Breast epithelium (tissue), 4 donors: ENCODE results near the gene VPS35L. TPM values are rescaled to one million over a fixed set of nuclear protein-coding genes. Genes with fewer than 3 reads are reported as not detected.

Source experiments
- DNase-seq, 2 donors: peaks; one replicate each; pipeline ENCODE4 v3.0.0-alpha.2; 2019; ENCODE audit warnings: low spot score in 2 of 2
- H3K27ac ChIP-seq, 2 donors: fragments of 200-600 bp; sonication (generic) in 1 of 2; one replicate each; pipeline ENCODE4 v1.5.1; 2016 to 2019; ENCODE audit warnings: mild to moderate bottlenecking in 1 of 2
- H3K27me3 ChIP-seq, 2 donors: fragments of 200-600 bp; sonication (generic) in 1 of 2; one replicate each; pipeline versions ENCODE4 v1.5.1 to v1.6.0; 2017 to 2019; ENCODE audit warnings: control low read depth in 1 of 2, mild to moderate bottlenecking in 1 of 2
- H3K36me3 ChIP-seq: fragments of 200-600 bp; one replicate; pipeline ENCODE4 v1.5.1; 2019
- H3K4me1 ChIP-seq, 2 donors: fragments of 200-600 bp; sonication (generic); one replicate each; pipeline ENCODE4 v1.5.1; 2016 to 2019; ENCODE audit warnings: control low read depth in 1 of 2
- H3K4me3 ChIP-seq, 3 donors: fragments of 200-600 bp; sonication (generic); 1 replicate in 2 of 3; 2 replicates in 1 of 3; pipeline ENCODE4 v1.5.1; 2016 to 2019; ENCODE audit warnings: mild to moderate bottlenecking in 3 of 3, moderate library complexity in 2 of 3
- H3K9me3 ChIP-seq, 2 donors: fragments of 200-600 bp; sonication (generic) in 1 of 2; one replicate each; pipeline ENCODE4 v1.5.1; 2016 to 2019; ENCODE audit warnings: control low read depth in 1 of 2
- POLR2A ChIP-seq: fragments of 450-650 bp; IDR thresholded peaks from one replicate; pipeline ENCODE4 v1.6.1; 2016; ENCODE audit warnings: antibody characterized with exemption, mild to moderate bottlenecking, moderate library complexity
- POLR2AphosphoS5 ChIP-seq, 3 donors: sonication (generic); formaldehyde crosslinking; IDR thresholded peaks; one replicate each; pipeline ENCODE4 v1.6.1; 2017; ENCODE audit warnings: antibody characterized with exemption in 3 of 3
- intact Hi-C: fragments of 100-400 bp; cut with DNase I; formaldehyde crosslinking; loops from one replicate; pipeline ENCODE4 v1.15.1; 2023; ENCODE audit warnings: low total_unique reads
- total RNA-seq, 3 donors: library from RNA; depleted of rRNA; stranded (reverse); fragments of >200 nt; gene quantifications; one replicate each; pipeline ENCODE4 v1.1.0, GENCODE V29; 2016
- TF ChIP-seq, protein P1 (sequence below), 3 donors: fragments of 450-650 bp; IDR thresholded peaks; one replicate each; pipeline ENCODE4 v1.5.1; 2016 to 2017; ENCODE audit warnings: antibody characterized with exemption in 3 of 3, mild to moderate bottlenecking in 3 of 3, moderate library complexity in 3 of 3

The VPS35L gene
- total RNA-seq, 3 donors from 2014 or later = 36.4 to 43.3 (median 40.5) TPM

- TF ChIP-seq, protein P1, sequence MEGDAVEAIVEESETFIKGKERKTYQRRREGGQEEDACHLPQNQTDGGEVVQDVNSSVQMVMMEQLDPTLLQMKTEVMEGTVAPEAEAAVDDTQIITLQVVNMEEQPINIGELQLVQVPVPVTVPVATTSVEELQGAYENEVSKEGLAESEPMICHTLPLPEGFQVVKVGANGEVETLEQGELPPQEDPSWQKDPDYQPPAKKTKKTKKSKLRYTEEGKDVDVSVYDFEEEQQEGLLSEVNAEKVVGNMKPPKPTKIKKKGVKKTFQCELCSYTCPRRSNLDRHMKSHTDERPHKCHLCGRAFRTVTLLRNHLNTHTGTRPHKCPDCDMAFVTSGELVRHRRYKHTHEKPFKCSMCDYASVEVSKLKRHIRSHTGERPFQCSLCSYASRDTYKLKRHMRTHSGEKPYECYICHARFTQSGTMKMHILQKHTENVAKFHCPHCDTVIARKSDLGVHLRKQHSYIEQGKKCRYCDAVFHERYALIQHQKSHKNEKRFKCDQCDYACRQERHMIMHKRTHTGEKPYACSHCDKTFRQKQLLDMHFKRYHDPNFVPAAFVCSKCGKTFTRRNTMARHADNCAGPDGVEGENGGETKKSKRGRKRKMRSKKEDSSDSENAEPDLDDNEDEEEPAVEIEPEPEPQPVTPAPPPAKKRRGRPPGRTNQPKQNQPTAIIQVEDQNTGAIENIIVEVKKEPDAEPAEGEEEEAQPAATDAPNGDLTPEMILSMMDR (IDR thresholded peaks at IDR 0.05) = no peak
- TF ChIP-seq POLR2AphosphoS5 (IDR thresholded peaks at IDR 0.05) (no peak), POLR2A (no peak)
- Histone ChIP-seq H3K9me3 (no peaks in the 10 kb centered on the region), H3K4me3 (peak overlapping the region in 2 of 3 donors; percentile 79 to 92), H3K4me1 (peaks cover 0 to 4% of the 10 kb centered on the region in 2 donors), H3K27ac (peak overlapping the region; percentile 91 to 92), H3K36me3 (no peaks in the 10 kb centered on the region), H3K27me3 (no peaks in the 10 kb centered on the region)
- no peak for DNase-seq
- intact Hi-C loops = no loop called here
Observed at GRCh38 chr16:19522397-19522732, 33.1 kb upstream of the VPS35L start.

DNA sequence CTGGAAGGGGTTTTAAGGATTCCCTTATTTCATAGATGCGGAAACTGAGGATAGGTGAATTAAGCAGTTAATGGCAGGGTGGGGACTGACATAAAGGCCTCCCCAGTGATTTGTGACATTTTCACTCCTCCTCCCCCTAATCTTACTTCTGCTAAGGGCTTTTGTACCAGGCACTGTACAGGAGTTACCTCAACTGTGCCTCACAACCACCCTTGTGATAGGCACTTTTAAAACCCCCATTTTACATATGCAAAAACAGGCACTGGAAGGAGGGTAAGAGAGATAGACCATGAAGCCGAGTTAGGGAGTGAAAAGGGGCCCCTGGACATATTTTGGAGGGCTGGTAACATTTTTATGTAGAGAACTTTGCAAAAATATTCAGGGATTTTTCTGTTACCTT lies 32.7 kb upstream of the VPS35L start:
- peak overlapping the region in 1 of 2 donors; percentile 91 for H3K27ac ChIP-seq
- TF ChIP-seq POLR2AphosphoS5 (IDR thresholded peaks at IDR 0.05) = no peak
- TF ChIP-seq POLR2A = no peak
- TF ChIP-seq, protein P1 (IDR thresholded peaks at IDR 0.05) = no peak
- intact Hi-C loops = no loop called here

DNA sequence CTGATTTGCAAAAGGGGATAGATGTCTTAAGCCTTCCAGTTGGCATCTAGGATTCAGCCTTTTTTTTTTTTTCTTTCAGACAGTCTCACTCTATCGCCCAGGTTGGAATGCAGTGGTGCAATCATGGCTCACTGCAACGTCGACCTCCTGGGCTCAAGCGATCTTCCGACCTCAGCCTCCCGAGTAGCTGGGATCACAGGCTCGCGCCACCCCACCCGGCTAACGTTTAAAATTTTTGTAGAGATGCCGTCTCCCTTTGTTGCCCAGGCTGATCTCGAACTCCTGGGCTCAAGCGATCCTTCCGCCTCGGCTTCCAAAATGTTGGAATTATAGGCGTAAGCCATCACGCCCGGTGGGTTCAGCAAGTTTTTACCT lies 32.3 kb upstream of the VPS35L start:
- Histone ChIP-seq H3K27me3 (no peaks in the 10 kb centered on the region), H3K36me3 (no peaks in the 10 kb centered on the region), H3K27ac (no peak overlapping the region), H3K4me3 (peak overlapping the region in 1 of 3 donors; percentile 92), H3K9me3 (no peaks in the 10 kb centered on the region), H3K4me1 (peaks cover 0 to 4% of the 10 kb centered on the region in 2 donors)
- TF ChIP-seq, protein P1 (IDR thresholded peaks at IDR 0.05) = no peak
- TF ChIP-seq POLR2AphosphoS5 (IDR thresholded peaks at IDR 0.05) (no peak), POLR2A (no peak)
- DNase-seq = no peak
- intact Hi-C loops = no loop called here

More for the DNA sequence above, 32.7 kb upstream of the VPS35L start:
- no peaks in the 10 kb centered on the region for H3K9me3 ChIP-seq
- H3K4me1 ChIP-seq = peaks cover 0 to 4% of the 10 kb centered on the region in 2 donors
- no peaks in the 10 kb centered on the region for H3K36me3 ChIP-seq
- DNase-seq = no peak
- no peaks in the 10 kb centered on the region for H3K27me3 ChIP-seq
- H3K4me3 ChIP-seq = no peak overlapping the region

DNA sequence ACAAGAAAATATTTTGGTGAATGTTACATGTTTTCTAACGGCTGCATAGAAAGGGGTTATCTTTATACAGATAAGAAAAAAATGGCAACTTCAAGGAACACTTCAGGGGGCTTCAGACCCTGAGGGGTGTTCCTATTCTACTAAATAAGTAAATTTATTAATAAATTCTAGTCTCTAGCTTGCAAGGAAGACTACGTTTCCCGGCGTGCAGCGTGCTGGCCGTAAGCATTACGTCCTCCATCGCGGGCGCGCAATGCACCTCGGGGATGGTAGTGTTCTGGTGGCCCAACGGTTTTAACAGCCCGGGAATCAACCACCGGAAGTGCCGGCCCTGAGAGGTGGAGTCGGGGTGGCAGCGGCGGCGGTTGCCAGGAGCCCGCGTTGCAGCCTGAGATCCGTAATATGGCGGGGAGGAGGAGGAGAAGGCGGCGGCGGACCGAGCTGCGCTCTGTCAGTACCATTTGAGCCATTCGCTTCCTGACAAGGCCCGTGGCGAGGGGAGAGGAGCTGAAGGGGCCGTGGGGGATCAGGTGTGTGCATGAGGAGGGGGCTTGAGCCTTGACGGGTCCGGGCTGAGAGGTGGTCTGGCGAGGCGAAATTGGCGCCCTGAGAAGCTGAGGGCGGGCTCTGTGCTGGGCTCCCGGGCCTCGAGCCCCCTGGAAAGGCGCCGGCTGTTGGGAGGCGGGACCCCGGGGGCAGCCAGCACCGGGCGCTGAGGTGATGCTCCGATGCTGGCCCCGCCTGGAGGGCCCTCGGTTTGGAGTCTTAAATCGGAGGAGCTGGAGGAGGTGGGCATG lies 31.7 kb upstream of the VPS35L start, which contains the start of gene CCP110:
Gene CCP110 (plus strand): TSS at position 384 of the 797 bp plus-strand sequence. CDS start 3,940 bp downstream, outside the sequence.
- intact Hi-C loops = no loop called here
- peak; percentile 55 to 71 (median 70) for TF ChIP-seq POLR2AphosphoS5 (IDR thresholded peaks at IDR 0.05)
- peak; percentile 64 for TF ChIP-seq POLR2A
- TF ChIP-seq, protein P1 (IDR thresholded peaks at IDR 0.05) = no peak
- peak; percentile 95 to 97 for DNase-seq
- Histone ChIP-seq H3K27me3 (no peaks in the 10 kb centered on the region), H3K9me3 (no peaks in the 10 kb centered on the region), H3K4me3 (peak within 1 kb of the TSS; percentile 77 to 95 (median 92)), H3K36me3 (no peaks in the 10 kb centered on the region), H3K27ac (peak within 1 kb of the TSS; percentile 78 to 86), H3K4me1 (peaks cover 0 to 4% of the 10 kb centered on the region in 2 donors)

GRCh38 chr16:19524356-19524615 lies 31.2 kb upstream of the VPS35L start:
- H3K27me3 ChIP-seq = no peaks in the 10 kb centered on the region
- peaks cover 0 to under 1% of the 10 kb centered on the region in 2 donors for H3K4me1 ChIP-seq
- intact Hi-C loops = no loop called here
- no peak for TF ChIP-seq POLR2AphosphoS5 (IDR thresholded peaks at IDR 0.05)
- TF ChIP-seq, protein P1 (IDR thresholded peaks at IDR 0.05) = no peak
- no peak for TF ChIP-seq POLR2A
- H3K36me3 ChIP-seq = no peaks in the 10 kb centered on the region
- peak overlapping the region; percentile 77 to 95 (median 92) for H3K4me3 ChIP-seq
- peak overlapping the region; percentile 78 to 86 for H3K27ac ChIP-seq
- no peak for DNase-seq
- no peaks in the 10 kb centered on the region for H3K9me3 ChIP-seq
